ENCODE results near the gene ASTN2. TPM values are rescaled to one million over a fixed set of nuclear protein-coding genes. Genes with fewer than 3 reads are reported as not detected.

ASTN2 gene
- polyA plus RNA-seq, 1 donor from 2014 or later = 6.8 TPM

DNA sequence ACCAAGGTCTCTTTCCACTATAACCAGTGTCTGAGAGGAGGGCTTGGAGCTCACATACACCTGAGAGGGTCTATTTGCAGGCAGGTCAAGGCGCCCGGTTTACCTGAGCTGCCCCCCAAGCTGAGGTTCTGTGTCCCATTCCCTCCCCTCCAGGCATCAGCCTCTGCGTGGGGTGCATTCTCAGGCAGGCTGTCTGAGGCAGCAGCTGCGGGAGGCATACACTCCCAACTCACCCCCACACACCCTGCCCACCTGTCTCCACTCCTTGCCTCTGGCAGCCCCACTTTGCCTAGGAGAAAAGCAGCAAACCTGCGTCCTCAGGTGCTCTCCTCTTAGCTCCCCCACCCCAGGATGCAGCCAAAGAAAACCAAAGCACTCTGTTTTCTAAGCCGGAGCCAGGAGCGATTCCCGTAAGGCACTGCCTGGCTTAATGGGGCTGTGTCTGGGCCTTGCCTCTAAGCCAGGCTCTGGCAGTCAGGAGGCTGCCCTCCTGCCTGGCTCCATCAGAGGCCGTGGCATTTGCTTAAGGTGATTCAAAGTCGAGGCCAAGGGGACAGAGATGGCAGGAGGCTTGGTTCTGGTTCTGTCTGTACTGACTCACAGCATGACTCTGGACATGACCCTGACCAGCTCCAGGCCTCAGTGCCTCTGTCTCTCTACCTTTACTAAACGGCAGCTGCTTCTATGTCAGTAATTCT is 867.0 kb downstream of the ASTN2 start:
- no peaks in the 10 kb centered on the region for H3F3A ChIP-seq (ENCODE audit: insufficient read depth, low read length, poor library complexity, severe bottlenecking)
- H3K4me2 ChIP-seq (ENCODE audit: low read length) = no peak overlapping the region
- no peaks in the 10 kb centered on the region for H4K20me1 ChIP-seq (ENCODE audit: insufficient read depth)
- H3K27ac ChIP-seq (ENCODE audit: low read length) = no peak overlapping the region
- H3K9me2 ChIP-seq (ENCODE audit: insufficient read depth, low read length) = no peaks in the 10 kb centered on the region
- H3K36me3 ChIP-seq (ENCODE audit: insufficient read depth, low read length) = no peaks in the 10 kb centered on the region
- H2AFZ ChIP-seq (ENCODE audit: low read depth, low read length) = no peak overlapping the region
- H3K27me3 ChIP-seq (ENCODE audit: insufficient read depth, low read depth, low read length) = no peaks in the 10 kb centered on the region
- no peak overlapping the region for H3K9ac ChIP-seq (ENCODE audit: low read length)
- H3K4me3 ChIP-seq (ENCODE audit: low read length) = no peak overlapping the region
- H3K9me3 ChIP-seq (ENCODE audit: low read length) = no peaks in the 10 kb centered on the region
- no peaks in the 10 kb centered on the region for H3K79me2 ChIP-seq (replicated peaks; ENCODE audit: insufficient read depth, low read length)
- TF ChIP-seq MXI1 (conservative IDR thresholded peaks at IDR 0.05; ENCODE audit: poor library complexity, severe bottlenecking) = no peak
- no peak for TF ChIP-seq POLR2AphosphoS5 (IDR thresholded peaks at IDR 0.05)
- TF ChIP-seq, protein P1, sequence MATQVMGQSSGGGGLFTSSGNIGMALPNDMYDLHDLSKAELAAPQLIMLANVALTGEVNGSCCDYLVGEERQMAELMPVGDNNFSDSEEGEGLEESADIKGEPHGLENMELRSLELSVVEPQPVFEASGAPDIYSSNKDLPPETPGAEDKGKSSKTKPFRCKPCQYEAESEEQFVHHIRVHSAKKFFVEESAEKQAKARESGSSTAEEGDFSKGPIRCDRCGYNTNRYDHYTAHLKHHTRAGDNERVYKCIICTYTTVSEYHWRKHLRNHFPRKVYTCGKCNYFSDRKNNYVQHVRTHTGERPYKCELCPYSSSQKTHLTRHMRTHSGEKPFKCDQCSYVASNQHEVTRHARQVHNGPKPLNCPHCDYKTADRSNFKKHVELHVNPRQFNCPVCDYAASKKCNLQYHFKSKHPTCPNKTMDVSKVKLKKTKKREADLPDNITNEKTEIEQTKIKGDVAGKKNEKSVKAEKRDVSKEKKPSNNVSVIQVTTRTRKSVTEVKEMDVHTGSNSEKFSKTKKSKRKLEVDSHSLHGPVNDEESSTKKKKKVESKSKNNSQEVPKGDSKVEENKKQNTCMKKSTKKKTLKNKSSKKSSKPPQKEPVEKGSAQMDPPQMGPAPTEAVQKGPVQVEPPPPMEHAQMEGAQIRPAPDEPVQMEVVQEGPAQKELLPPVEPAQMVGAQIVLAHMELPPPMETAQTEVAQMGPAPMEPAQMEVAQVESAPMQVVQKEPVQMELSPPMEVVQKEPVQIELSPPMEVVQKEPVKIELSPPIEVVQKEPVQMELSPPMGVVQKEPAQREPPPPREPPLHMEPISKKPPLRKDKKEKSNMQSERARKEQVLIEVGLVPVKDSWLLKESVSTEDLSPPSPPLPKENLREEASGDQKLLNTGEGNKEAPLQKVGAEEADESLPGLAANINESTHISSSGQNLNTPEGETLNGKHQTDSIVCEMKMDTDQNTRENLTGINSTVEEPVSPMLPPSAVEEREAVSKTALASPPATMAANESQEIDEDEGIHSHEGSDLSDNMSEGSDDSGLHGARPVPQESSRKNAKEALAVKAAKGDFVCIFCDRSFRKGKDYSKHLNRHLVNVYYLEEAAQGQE (IDR thresholded peaks at IDR 0.05; ENCODE audit: borderline replicate concordance) = no peak
- no peak for TF ChIP-seq SMC3 (conservative IDR thresholded peaks at IDR 0.05; ENCODE audit: poor library complexity)
- TF ChIP-seq EZH2 (IDR thresholded peaks at IDR 0.05; ENCODE audit: borderline replicate concordance, insufficient read depth, low read length, poor library complexity, severe bottlenecking) = no peak
- TF ChIP-seq, protein P2, sequence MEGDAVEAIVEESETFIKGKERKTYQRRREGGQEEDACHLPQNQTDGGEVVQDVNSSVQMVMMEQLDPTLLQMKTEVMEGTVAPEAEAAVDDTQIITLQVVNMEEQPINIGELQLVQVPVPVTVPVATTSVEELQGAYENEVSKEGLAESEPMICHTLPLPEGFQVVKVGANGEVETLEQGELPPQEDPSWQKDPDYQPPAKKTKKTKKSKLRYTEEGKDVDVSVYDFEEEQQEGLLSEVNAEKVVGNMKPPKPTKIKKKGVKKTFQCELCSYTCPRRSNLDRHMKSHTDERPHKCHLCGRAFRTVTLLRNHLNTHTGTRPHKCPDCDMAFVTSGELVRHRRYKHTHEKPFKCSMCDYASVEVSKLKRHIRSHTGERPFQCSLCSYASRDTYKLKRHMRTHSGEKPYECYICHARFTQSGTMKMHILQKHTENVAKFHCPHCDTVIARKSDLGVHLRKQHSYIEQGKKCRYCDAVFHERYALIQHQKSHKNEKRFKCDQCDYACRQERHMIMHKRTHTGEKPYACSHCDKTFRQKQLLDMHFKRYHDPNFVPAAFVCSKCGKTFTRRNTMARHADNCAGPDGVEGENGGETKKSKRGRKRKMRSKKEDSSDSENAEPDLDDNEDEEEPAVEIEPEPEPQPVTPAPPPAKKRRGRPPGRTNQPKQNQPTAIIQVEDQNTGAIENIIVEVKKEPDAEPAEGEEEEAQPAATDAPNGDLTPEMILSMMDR (IDR thresholded peaks at IDR 0.05; ENCODE audit: poor library complexity, severe bottlenecking) = no peak
- no peak for TF ChIP-seq TAF1 (IDR thresholded peaks at IDR 0.05; ENCODE audit: low read depth)
- TF ChIP-seq RAD21 (conservative IDR thresholded peaks at IDR 0.05) = no peak
- no peak for TF ChIP-seq EP300 (conservative IDR thresholded peaks at IDR 0.05; ENCODE audit: poor library complexity, severe bottlenecking)

DNA sequence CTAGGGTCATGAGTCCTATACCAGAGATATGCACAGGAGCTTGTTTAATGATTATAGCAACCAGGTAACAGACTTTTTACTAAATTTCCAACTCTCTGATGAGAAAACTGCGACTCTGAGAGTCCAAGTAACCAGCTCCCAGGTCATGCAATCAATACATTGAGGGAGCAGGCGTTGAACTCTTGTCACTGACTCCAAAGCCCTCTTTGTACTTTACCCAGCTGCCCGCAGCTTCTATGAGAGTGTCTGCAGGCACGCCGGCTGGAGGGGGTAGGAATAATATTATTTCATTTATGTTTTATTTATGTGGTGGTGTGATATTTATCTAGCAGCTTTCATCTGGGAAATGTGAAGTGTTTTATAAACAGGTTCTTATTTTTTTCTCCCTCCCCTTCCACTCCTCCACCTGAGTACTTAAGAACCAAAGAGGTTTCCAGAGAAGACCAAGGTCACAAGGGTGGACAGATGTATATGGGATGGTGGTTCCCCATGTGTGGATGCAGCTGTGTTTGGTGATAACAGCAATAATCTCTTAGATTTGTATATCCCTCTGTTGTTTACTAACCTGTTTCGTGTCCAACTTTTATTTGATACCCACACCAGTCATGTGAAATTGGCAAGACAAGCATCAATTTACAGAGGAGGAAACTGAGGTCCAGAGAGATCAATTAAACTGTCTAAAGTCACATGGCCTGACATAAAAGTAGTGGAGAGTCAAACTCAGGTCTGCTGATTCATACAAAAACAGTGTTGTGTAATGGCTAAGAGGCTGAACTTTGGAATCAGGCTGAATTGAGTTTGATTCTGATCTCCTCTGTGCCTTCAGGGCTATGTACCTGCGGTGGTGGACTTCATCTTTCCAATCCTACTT is 867.9 kb downstream of the ASTN2 start:
- Histone ChIP-seq H3K9ac (ENCODE audit: low read length) (no peak overlapping the region), H3K27me3 (ENCODE audit: insufficient read depth, low read depth, low read length) (no peaks in the 10 kb centered on the region), H3K9me2 (ENCODE audit: insufficient read depth, low read length) (no peaks in the 10 kb centered on the region), H4K20me1 (ENCODE audit: insufficient read depth) (no peaks in the 10 kb centered on the region), H3K79me2 (replicated peaks; ENCODE audit: insufficient read depth, low read length) (no peaks in the 10 kb centered on the region), H3K4me3 (ENCODE audit: low read length) (no peak overlapping the region), H2AFZ (ENCODE audit: low read depth, low read length) (no peak overlapping the region), H3K27ac (ENCODE audit: low read length) (no peak overlapping the region), H3K9me3 (ENCODE audit: low read length) (no peaks in the 10 kb centered on the region), H3F3A (ENCODE audit: insufficient read depth, low read length, poor library complexity, severe bottlenecking) (no peaks in the 10 kb centered on the region), H3K36me3 (ENCODE audit: insufficient read depth, low read length) (no peaks in the 10 kb centered on the region), H3K4me2 (ENCODE audit: low read length) (no peak overlapping the region)
- TF ChIP-seq, protein P2 (IDR thresholded peaks at IDR 0.05; ENCODE audit: poor library complexity, severe bottlenecking) = no peak
- no peak for TF ChIP-seq EP300 (conservative IDR thresholded peaks at IDR 0.05; ENCODE audit: poor library complexity, severe bottlenecking)
